Left kidney (tissue), 2 donors: ENCODE data around the gene SLFN12. TPM values are rescaled to one million over a fixed set of nuclear protein-coding genes. Genes with fewer than 3 reads are reported as not detected.
"Not testable (repeated sequence)": the region's sequence is repeated elsewhere in the genome, so short reads cannot be mapped to it uniquely, and the experiment has no call there.

Source experiments
- DNase-seq: peaks from one replicate; pipeline ENCODE4 v3.0.0-alpha.2; 2013
- polyA plus RNA-seq: library from polyadenylated mRNA; unstranded; fragments of 120-200 nt; gene quantifications from one replicate; pipeline ENCODE4 v1.2.1, GENCODE V29; 2013; ENCODE audit not compliant: insufficient read length

Gene SLFN12
- polyA plus RNA-seq, 1 donor, result 21.1 TPM

- no peak for DNase-seq
Measured at GRCh38 chr17:35414247-35414646, 18.1 kb downstream of the SLFN12 start.

- no peak for DNase-seq
Measured at GRCh38 chr17:35407531-35407930, 24.8 kb downstream of the SLFN12 start.

GRCh38 chr17:35406568-35406967 lies 25.7 kb downstream of the SLFN12 start:
- DNase-seq, result no peak

GRCh38 chr17:35404360-35404759 lies 27.9 kb downstream of the SLFN12 start:
- no peak for DNase-seq

GRCh38 chr17:35393783-35394182 lies 38.5 kb downstream of the SLFN12 start:
- not testable (repeated sequence) for DNase-seq

- DNase-seq, result no peak
Measured at GRCh38 chr17:35390663-35391062, 41.6 kb downstream of the SLFN12 start.

- no peak for DNase-seq
Measured at GRCh38 chr17:35390156-35390555, 42.1 kb downstream of the SLFN12 start.

GRCh38 chr17:35387496-35387895 lies 44.8 kb downstream of the SLFN12 start:
- DNase-seq, result no peak

- DNase-seq, result no peak
Measured at GRCh38 chr17:35377706-35378105, 54.6 kb downstream of the SLFN12 start.

GRCh38 chr17:35377068-35377467 lies 55.2 kb downstream of the SLFN12 start:
- no peak for DNase-seq

- DNase-seq, result no peak
Measured at GRCh38 chr17:35376245-35376644, 56.1 kb downstream of the SLFN12 start.

- DNase-seq, result no peak
Measured at GRCh38 chr17:35374766-35375344, 57.4 kb downstream of the SLFN12 start.

GRCh38 chr17:35373984-35374765 lies 58.1 kb downstream of the SLFN12 start:
- DNase-seq, result peak; percentile 36

- DNase-seq, result peak; percentile 31
Measured at GRCh38 chr17:35373534-35373983, 58.7 kb downstream of the SLFN12 start, which contains the start of gene SLFN11. TSS of gene SLFN11 (minus strand) at chr17:35373621. CDS start at chr17:35363807, 9,814 bp downstream.

- DNase-seq, result no peak
Measured at GRCh38 chr17:35372846-35373533, 59.3 kb downstream of the SLFN12 start.

GRCh38 chr17:35371934-35372333 lies 60.4 kb downstream of the SLFN12 start:
- no peak for DNase-seq

- no peak for DNase-seq
Measured at GRCh38 chr17:35368081-35368830, 64.0 kb downstream of the SLFN12 start.

GRCh38 chr17:35361027-35361426 lies 71.3 kb downstream of the SLFN12 start:
- no peak for DNase-seq
